NB4 (cell line): ENCODE measurements around the gene DDX47.
A peak's percentile ranks its signal among the peaks of the same experiment; 100 is the strongest.
"Not testable (repeated sequence)": the region's sequence is repeated elsewhere in the genome, so short reads cannot be mapped to it uniquely, and the experiment has no call there.

Experiments used
- DNase-seq: peaks from one replicate; pipeline ENCODE4 v3.0.0; 2010; ENCODE audit warnings: low read depth
- H3K4me3 ChIP-seq: one replicate; pipeline ENCODE4 v1.5.1; 2011; ENCODE audit warnings: mild to moderate bottlenecking, low read depth, low read length, moderate library complexity
- MYC ChIP-seq: IDR thresholded peaks from 2 replicates; pipeline ENCODE4 v1.6.1; 2011; ENCODE audit warnings: low read depth, low read length
- POLR2A ChIP-seq: IDR thresholded peaks from 2 replicates; pipeline ENCODE4 v1.6.1; 2011; ENCODE audit warnings: mild to moderate bottlenecking; ENCODE audit not compliant: insufficient read length; ENCODE audit errors: extremely low read depth
- TF ChIP-seq, protein P1 (sequence below): IDR thresholded peaks from one replicate; pipeline ENCODE4 v1.5.1; 2012; ENCODE audit warnings: low read depth, low read length
- TF ChIP-seq, protein P2 (sequence below): IDR thresholded peaks from 2 replicates; pipeline ENCODE4 v1.6.1; 2011; ENCODE audit warnings: low read depth, low read length

Gene DDX47

DNA sequence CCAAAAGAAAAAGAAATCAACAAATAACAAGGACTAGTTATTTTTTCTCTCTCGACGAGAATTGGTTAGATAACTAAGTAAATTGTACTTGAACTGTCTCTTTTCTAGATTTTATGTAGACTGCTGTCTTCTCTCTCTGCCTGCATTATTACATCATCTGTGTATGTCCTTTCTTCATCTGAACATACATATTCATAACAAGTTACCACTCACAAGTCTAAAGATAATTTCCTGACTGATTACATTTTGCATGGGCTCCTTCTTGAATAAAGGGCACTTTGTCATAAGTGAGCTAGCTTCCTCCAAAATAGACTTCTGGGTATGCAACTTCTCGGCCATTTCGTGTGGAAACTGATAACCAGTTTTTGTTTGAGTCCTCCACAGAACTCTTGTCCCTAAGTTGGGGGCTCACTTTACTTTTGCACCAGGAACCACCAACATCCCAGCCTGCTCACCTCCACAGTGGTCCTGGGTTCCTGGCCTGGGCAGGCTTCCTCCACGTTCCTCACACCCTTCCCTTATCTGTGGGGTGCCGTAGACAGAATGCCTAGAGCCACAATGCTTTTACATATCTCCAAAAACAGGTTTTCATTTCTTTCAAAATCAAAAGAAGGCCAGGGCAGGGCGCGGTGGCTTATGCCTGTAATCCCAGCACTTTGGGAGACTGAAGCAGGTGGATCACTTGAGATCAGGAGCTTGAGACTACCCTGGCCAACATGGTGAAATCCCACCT is 6.2 kb upstream of the DDX47 start:
- DNase-seq = no peak
- no peak overlapping the region for H3K4me3 ChIP-seq
- TF ChIP-seq POLR2A (no peak), MYC (no peak)
- TF ChIP-seq, protein P1, sequence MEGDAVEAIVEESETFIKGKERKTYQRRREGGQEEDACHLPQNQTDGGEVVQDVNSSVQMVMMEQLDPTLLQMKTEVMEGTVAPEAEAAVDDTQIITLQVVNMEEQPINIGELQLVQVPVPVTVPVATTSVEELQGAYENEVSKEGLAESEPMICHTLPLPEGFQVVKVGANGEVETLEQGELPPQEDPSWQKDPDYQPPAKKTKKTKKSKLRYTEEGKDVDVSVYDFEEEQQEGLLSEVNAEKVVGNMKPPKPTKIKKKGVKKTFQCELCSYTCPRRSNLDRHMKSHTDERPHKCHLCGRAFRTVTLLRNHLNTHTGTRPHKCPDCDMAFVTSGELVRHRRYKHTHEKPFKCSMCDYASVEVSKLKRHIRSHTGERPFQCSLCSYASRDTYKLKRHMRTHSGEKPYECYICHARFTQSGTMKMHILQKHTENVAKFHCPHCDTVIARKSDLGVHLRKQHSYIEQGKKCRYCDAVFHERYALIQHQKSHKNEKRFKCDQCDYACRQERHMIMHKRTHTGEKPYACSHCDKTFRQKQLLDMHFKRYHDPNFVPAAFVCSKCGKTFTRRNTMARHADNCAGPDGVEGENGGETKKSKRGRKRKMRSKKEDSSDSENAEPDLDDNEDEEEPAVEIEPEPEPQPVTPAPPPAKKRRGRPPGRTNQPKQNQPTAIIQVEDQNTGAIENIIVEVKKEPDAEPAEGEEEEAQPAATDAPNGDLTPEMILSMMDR = no peak
- TF ChIP-seq, protein P2, sequence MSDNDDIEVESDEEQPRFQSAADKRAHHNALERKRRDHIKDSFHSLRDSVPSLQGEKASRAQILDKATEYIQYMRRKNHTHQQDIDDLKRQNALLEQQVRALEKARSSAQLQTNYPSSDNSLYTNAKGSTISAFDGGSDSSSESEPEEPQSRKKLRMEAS = no peak

DNA sequence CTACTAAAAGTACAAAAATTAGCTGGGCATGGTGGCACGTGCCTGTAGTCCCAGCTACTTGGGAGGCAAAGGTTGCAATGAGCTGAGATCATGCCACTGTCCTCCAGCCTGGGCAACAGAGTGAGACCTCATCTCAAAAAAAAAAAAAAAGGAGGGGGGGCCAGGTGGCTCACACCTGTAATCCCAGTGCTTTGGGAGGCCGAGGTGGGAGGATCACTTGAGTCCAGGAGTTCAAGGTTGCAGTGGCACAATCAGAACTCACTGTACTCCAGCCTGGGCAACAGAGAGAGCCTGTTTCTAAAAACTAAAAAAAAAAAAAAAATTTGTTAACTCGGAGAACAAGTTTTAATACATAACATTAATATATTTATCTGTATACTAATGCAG is 5.6 kb upstream of the DDX47 start:
- not testable (repeated sequence) for DNase-seq, H3K4me3 ChIP-seq

DNA sequence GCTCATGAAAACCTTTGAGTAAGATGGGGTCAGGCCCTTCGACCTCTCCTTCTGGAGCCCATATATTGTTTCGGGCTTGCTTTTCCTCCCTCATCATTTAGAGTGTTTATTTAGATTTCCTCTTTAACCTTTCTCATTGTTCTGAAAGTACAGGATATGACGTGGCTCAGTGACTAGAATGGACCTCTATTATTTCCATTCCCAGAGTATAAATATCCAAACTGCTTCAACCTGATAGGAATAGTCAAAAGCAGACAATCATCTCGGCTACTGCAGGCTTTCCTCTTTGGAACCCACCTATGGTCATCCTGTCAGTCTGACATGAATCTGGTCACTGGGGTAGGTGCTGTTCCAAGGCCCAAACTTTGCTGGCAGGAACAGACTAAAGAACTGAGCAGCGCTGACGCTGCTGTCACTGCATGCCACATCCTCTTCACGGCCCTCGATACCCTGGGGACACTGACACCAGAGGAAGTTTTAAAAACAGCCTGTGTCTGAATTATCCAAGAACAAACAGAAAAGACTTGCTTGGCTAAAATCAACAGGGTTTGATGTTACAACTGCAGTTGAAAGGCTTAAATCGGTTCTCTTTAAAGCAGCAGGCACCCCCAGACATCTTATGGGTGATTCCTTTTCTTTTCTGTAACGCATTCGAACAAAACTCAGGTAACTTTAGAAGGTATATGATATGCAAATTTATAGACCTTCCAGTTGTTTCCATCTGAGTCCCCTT is 5.0 kb upstream of the DDX47 start:
- TF ChIP-seq, protein P1 = no peak
- TF ChIP-seq, protein P2 = peak; percentile 48
- TF ChIP-seq MYC = peak; percentile 25; the same call in 1 of the 2 replicates
- no peak overlapping the region for H3K4me3 ChIP-seq
- peak; percentile 85 for DNase-seq

DNA sequence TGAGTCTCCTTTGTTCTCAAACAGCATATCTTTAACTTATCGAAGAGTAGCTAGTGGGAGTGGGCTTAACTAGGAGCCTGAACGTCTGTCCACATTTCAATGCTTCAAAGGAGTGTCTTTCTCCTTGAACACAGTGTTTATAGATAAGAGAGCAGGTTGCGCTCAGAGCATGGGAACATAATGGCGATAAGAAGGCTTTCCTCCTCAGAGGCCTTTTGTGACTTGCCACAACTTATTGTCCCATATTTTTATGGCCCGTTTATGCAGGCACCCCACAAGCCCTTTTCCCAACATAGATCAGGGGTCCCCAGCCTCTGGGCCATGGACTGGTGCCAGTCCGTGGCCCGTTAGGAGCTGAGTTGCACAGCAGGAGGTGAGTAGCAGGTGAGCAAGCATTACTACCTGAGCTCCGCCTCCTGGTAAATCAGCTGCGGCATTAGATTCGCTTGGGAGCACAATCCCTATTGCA is 2.6 kb upstream of the DDX47 start:
- no peak overlapping the region for H3K4me3 ChIP-seq
- no peak for TF ChIP-seq MYC
- TF ChIP-seq, protein P2 = no peak
- TF ChIP-seq, protein P1 = no peak
- TF ChIP-seq POLR2A = no peak

DNA sequence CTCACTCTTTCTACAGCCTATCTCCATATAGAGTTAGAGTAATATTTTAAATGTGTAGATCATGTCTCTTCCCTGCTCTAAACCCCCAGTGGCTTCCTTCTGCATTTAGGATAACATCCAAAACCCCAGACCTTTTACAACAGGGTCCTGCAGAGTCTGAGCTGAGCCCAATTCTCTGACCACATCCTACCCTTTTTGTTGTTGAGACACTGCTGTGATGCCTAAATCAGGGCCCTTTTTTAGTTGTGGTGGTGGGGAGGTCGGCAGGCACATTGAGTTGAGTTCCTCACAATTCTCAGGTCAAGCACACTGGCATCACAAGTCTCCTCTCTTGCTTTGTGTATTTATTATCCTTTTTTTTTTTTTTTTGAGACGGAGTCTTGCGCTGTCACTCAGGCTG is 1.8 kb upstream of the DDX47 start:
- H3K4me3 ChIP-seq = no peak overlapping the region
- no peak for TF ChIP-seq POLR2A
- TF ChIP-seq, protein P2 = no peak
- TF ChIP-seq MYC = no peak
- TF ChIP-seq, protein P1 = no peak
- no peak for DNase-seq

More for the DNA sequence above, 2.6 kb upstream of the DDX47 start:
- no peak for DNase-seq

DNA sequence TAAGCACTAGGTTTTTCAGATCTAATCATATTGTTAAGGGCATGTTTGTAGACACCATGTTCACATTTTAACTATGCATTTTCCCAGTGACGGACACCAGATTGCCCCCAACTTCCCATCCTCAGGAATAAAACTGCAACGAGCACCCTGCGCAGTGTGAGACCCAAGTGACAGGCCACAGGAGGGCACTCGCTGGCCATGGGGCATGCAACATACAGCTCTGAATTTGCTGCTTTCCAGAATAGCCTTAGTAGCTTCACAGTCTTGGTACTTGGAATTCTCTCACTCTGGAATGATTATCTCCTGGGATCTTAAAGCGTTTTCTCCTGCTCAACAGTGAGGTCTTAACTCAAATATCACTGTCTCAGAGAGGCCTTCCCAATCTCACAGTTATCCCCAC is 972 bp upstream of the DDX47 start:
- no peak for TF ChIP-seq MYC
- TF ChIP-seq, protein P1 = no peak
- TF ChIP-seq, protein P2 = no peak
- no peak for TF ChIP-seq POLR2A
- no peak for DNase-seq
- H3K4me3 ChIP-seq = no peak overlapping the region
